ENCODE results near the gene DPP7. TPM values are rescaled to one million over a fixed set of nuclear protein-coding genes. Genes with fewer than 3 reads are reported as not detected.

Gene DPP7
- total RNA-seq, 1 donor from 2014 or later: 133 TPM

DNA sequence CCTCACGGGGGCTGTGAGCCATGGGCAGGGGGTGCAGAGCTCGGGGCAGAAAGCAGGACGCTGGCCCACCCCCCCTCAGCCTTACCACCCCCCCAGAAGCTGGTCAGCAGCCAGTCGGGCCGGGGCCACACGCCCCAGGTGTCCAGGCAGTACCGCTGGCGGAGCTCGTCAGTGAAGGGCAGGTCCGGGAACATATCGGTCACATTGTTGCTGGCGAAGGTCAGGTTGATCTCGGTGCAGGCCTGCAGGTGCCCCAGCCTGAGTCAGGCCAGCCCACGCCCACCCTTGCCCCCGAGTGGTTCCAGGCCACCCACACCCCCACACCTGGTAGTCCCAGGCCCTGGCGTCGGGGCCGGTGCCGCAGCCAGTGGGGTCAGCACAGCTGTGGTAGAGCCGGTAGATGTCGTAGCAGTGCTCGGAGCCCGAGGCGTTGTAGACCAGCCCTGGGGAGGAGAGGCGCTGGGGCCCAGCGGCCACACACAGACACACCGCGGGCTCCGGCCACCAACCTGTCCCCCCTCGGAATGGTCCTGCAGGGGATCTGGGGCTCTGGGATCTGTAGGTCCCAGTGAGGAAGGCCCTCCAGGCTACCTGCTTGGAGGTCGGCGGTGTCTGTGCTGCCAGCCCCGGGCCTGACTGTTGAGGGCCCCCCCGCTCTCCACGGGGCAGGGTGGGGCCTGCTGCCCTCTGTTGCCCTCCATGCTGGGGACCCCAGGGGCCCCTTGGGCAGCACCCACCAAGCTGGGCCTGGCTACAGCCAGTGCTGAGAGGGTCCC lies 2.6 kb downstream of the DPP7 start:
- DNase-seq (ENCODE audit: low read depth, low spot score): no peak

- no peak for DNase-seq (ENCODE audit: low read depth, low spot score)
These were observed 3.4 kb downstream of the DPP7 start for GRCh38 chr9:137110911-137111787.

GRCh38 chr9:137110147-137110910 lies 4.2 kb downstream of the DPP7 start:
- DNase-seq (ENCODE audit: low read depth, low spot score): no peak

DNA sequence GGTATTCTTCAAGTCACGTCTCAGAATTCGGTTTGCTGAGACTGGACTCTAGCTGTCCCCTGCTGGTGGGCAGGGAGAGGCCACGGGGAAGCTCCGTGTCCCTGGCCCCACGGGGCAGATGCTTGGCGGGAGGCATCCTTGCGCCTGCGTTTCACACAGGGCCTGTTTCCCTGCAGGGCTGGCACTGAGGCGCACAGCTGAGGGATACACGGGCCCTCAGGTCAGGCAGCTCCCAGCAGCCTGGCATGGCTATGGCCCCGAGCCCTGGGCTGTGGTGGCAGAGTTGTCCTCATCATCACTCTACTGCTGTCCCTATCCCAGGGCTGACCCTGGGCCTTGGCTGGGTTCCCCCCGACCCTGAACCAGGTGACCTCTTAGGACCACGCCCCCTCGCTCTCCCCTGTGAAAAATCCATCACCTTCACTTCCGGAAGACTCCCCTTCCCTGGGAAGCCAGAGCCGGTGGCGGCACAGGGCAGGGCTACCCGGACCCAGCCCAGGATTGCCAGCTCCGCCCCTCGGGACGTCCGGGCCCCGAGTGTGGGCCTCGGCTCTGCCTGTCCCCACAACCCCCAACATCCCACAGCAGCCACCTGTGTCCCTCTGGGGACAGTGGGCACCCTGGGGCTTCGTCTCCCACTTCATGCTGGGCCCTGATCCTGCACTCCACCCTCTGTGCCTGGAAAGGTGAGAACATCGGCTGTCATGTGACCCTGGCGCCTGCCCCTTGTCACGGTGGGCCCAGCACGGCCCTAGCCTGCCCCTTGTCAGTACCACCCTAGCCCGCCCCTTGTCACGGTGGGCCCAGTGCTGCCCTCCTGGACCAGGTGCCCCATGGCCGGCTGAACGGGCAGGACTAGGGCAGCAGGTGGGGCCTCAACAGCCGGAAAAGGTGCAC lies 5.0 kb downstream of the DPP7 start:
- no peak for DNase-seq (ENCODE audit: low read depth, low spot score)

- DNase-seq (ENCODE audit: low read depth, low spot score): no peak
These were observed 5.8 kb downstream of the DPP7 start for GRCh38 chr9:137108608-137109249.

GRCh38 chr9:137107982-137108381 lies 6.6 kb downstream of the DPP7 start:
- DNase-seq (ENCODE audit: low read depth, low spot score): no peak

DNA sequence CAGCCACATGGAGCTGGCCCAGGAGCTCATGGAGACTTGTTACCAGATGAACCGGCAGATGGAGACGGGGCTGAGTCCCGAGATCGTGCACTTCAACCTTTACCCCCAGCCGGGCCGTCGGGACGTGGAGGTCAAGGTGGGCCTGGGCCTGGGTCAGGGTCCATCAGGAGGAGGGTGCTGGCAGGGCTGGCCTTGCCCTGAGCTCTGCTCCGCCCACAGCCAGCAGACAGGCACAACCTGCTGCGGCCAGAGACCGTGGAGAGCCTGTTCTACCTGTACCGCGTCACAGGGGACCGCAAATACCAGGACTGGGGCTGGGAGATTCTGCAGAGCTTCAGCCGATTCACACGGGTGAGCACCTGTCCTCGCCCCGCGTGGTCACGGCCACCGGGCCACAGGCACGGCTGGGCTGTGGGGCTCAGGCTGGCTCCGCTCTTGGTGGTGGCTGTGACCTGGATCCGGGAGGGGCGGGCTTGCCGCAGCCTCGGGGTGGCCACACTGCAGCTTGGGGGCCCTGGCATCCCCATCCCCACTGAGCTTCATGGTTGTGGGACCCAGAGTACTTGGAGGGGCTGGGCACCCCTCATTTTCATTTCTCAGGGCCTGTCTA lies 7.1 kb downstream of the DPP7 start:
- DNase-seq (ENCODE audit: low read depth, low spot score): no peak

GRCh38 chr9:137106662-137107250 lies 7.8 kb downstream of the DPP7 start:
- DNase-seq (ENCODE audit: low read depth, low spot score): no peak

- DNase-seq (ENCODE audit: low read depth, low spot score): no peak
These were observed 8.5 kb downstream of the DPP7 start for GRCh38 chr9:137105814-137106661.

- no peak for DNase-seq (ENCODE audit: low read depth, low spot score)
These were observed 11.1 kb downstream of the DPP7 start for GRCh38 chr9:137103206-137103999.

DNA sequence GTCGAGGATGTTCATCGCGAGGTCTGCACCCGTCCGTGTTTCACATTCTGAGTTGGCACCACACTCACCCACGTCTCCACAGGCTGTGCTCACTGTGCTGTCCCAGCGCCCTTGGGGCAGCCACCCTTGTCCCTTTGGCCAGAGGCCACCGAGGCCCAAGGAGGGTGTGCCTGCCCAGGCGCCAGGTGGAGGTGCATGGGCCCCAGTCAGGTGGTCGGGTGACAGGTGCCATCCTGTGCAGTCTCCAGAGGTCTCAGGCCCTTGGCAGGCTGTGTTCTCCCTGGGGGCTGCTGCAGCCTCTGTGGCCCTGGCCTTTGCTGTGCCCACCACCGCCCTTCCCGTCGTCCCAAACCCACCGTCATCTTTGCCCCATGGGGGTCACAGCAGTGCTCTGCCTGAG lies 15.3 kb downstream of the DPP7 start:
- DNase-seq (ENCODE audit: low read depth, low spot score): no peak

DNA sequence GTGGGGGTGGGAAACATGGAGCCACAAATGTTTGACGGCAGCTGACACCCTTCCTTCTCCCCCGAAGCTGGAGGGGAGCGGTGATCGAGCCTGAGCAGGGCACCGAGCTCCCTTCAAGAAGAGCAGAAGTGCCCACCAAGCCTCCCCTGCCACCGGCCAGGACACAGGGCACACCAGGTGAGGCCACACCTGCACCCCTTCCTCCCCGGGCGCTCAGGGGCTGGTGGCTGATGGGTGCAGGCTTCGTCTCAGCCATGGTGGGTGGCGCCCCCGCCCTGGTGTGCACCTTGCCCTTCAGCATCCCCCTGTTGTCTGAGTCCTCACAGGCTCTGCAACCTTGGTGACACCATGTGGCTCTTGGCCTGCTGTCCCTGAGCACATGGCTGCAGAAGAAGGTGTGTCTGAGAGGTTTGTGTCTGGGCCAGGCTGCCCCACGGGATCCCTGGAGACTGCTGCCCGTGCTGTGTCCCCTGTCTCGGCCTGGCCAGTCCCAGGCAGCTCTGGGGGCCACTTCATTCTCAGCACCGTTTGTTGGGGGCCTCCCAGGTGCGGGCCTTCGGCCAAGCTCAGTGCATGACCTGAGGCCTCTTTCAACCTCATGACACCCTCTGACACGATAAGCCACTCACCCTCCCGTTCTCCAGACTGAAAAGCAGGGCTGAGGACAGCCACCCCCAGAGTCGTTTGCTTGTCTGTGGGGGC lies 16.6 kb downstream of the DPP7 start:
- no peak for DNase-seq (ENCODE audit: low read depth, low spot score)

- no peak for DNase-seq (ENCODE audit: low read depth, low spot score)
These were observed 17.6 kb downstream of the DPP7 start for GRCh38 chr9:137096785-137097546.

DNA sequence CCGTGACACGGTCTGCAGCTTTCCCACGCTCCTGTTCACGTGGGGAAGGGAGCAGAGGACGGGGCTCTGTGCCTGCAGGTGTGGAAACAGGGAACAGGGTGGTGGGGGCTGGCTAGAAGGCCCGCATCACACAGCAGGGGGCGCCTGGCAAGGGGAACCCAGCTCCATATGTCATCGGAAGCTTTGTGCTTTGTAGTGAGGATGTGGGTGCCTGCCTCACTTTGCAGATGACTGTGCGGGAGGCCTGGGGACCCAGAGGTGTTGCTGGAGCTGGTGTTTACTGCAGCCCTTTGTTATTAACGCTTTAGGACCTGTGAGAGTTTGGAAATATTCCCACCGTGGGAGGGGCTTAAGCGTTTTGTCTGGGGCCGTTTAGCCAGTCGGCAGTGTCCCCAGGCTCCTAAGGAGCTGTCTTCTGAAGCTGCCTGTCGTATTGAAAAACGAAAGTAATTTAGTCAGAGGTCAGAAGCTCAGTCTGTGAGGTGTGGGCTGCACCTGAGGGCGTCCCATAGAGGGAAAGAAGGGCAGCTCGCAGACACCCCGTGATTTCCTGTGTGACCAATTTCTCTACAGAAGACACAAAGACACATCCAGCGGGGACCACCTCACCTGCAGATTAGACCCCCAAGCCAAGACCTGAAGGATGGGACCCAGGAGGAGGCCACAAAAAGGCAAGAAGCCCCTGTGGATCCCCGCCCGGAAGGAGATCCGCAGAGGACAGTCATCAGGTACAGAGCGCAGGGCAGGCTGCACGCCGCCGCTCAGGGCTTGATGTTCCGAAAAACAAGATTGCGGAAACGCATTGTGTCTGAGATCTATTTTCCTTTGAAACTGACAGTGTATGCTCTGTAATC lies 18.6 kb downstream of the DPP7 start:
- no peak for DNase-seq (ENCODE audit: low read depth, low spot score)

DNA sequence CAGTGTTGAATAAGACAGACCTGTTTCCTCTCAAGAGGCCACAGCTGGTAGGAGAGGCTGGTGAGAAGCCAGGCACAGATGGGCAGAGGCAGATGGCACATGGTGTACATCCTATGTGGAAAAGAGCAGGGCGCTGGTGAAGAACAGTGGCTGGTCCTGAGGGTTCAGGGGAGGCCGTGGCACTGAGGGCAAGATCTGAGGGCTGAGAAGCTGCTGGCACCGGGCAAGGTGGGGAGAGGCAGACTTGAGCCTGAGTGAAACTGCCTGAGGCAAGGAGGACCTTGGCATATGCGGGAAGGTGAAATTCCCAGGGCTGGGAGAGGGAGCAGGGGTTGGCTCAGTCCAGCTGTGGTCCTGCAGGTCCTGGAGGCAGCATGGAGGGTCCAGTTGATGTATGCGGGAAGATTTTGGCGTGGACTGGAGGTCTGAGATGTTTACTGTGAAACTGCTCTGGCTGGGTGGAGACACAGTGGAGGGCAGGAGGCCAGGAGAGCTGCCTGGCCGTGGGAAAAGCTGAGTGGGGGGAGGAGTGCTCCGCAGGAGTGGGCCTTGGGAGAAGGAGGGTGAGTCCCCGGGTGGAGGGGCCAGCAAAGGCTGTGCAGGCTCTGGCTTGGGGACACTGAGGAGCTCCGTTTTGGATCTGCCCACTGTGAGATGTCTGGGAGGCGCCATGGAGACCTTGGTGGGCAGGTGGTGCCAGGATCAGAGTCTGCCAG lies 25.1 kb downstream of the DPP7 start:
- no peak for DNase-seq (ENCODE audit: low read depth, low spot score)
